ENCODE measurements around the gene UGT1A6.
"Not testable (repeated sequence)": the region's sequence is repeated elsewhere in the genome, so short reads cannot be mapped to it uniquely, and the experiment has no call there.

The UGT1A6 gene

GRCh38 chr2:233692648-233693047 lies at the start of gene UGT1A6:
TSS of gene UGT1A6 (plus strand) at chr2:233692890. CDS start at chr2:233693005, 115 bp downstream.
- DNase-seq (ENCODE audit: low read depth), result no peak

GRCh38 chr2:233643128-233643527 lies 49.6 kb upstream of the UGT1A6 start:
- DNase-seq (ENCODE audit: low read depth), result no peak

- not testable (repeated sequence) for DNase-seq (ENCODE audit: low read depth)
Measured at GRCh38 chr2:233646033-233646432, 46.7 kb upstream of the UGT1A6 start.

GRCh38 chr2:233650981-233651380 lies 41.7 kb upstream of the UGT1A6 start:
- DNase-seq (ENCODE audit: low read depth), result no peak

DNA sequence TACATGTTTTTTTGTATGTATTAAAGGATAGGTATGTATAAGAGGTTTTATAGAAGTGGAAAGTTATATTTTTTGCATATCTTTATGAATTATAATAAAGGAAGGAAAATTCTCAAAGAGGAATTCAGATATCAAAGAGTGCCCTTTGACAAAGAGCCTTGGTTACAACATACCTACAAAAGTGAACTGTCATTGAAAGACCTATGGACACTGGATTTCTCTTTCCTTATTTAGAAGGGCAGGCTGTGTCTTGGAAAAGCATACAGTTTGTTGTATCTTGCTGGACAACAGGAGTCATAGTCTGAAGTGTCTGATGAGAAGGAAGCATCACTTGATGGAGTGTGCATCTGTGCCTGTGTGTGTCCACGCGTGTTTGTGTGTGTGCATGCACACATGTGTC lies 41.3 kb upstream of the UGT1A6 start:
- no peak for DNase-seq (ENCODE audit: low read depth)

GRCh38 chr2:233654501-233654900 lies 38.2 kb upstream of the UGT1A6 start:
- DNase-seq (ENCODE audit: low read depth), result no peak

- no peak for DNase-seq (ENCODE audit: low read depth)
Measured at GRCh38 chr2:233655043-233655442, 37.6 kb upstream of the UGT1A6 start.

DNA sequence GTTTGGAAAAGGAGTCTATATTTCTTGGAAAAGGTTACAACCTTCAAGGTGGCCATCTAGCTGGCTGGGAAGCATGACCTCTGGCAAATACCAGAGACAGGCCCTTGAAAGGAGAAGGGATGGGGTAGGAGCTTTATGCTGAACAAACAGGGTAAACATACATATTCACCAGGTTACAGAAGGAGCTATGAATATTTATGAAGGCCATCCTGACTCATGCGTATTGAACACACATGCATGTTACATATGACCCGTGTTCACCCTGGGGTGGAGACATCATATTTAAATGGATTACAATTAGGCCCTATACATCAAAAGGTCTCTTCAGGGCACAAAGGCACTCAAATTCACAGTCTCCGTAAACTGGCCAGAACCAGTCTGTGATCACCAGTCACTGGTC lies 36.7 kb upstream of the UGT1A6 start:
- not testable (repeated sequence) for DNase-seq (ENCODE audit: low read depth)

DNA sequence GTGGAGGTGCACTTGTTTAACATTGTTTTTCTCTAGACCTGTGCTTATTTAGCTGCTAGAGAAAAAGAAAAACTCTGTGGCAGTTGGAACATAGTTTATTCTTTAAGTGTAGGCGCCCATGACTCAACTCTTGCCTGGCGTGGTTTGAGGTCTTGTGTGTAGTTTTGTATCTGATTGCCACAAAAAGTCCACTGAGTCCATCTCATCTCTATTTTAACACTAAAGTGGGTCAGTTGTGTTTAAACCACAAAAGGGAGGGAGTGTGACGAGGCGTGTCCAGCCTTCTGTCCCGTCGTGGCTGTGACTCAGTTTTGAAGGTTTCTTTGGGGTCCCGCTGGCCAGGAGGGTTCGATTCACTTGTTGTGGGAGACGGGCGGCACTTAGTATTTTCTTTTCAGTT lies 36.2 kb upstream of the UGT1A6 start:
- DNase-seq (ENCODE audit: low read depth), result no peak

DNA sequence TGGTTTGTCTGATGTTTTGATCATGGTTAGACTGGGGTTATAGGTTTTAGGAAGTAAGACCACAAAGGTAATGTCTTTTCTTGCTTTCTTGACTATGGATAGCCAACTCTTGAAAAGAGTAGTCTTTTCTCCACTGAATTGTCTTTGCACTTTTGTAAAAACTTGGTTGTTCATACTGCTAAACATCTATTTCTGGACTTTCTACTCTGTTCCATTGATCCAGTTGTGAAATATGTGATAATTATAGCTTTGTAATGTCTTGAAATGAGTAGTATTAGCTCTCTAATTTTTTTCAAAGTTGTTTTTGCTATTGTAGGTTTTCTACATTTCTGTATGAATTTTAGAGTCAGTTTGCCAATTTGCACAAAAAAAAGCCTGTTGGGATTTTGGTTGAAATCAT lies 34.1 kb upstream of the UGT1A6 start:
- DNase-seq (ENCODE audit: low read depth), result no peak

DNA sequence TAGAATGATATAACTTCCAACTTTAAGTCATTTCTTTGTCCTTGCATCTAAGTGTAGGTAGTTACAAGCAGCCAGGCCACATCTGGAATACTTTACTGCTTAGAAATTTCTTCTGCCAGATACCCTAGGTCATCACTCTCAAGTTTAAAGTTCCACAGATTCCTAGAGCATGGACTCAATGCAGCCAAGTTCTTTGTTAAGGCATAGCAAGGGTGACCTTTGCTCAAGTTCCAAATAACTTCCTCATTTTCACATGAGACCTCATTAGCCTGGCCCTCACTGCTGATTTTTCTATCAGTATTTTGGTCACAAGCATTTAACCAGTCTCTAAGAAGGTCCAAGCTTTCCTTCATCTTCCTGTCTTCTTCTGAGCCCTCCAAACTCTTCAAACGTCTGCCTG lies 28.8 kb upstream of the UGT1A6 start:
- DNase-seq (ENCODE audit: low read depth), result no peak

DNA sequence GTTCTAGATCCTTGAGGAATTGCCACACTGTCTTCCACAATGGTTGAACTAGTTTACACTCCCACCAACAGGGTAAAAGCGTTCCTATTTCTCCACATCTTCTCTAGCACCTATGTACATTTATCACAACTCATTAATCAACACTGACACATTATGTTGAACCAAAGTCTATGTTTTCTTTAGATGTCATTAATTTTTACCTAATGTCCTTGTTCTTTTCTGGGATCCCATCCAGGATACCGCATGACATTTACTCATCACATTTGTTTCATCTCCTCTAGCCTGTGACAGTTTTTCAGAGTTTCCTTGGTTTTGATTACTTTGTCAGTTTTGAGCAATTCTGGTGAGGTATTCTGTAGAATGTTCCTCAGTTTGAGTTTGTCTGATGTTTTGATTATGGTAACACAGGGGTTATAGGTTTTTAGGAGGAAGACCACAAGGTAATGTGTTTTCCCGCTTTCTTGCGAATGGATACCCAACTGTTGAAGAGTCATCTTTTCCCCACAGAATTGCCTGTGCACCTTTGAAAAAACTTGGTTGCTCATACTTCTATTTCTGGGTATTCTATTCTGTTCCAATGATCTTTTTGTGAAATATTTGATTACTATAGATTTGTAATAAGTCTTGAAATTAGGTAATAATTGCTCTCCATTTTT lies 24.0 kb upstream of the UGT1A6 start:
- DNase-seq (ENCODE audit: low read depth), result no peak

- no peak for DNase-seq (ENCODE audit: low read depth)
Measured at GRCh38 chr2:233671290-233672161, 21.2 kb upstream of the UGT1A6 start, which contains the start of gene UGT1A9. TSS of gene UGT1A9 (plus strand) at chr2:233671898. CDS start at chr2:233671935, 37 bp downstream.

DNA sequence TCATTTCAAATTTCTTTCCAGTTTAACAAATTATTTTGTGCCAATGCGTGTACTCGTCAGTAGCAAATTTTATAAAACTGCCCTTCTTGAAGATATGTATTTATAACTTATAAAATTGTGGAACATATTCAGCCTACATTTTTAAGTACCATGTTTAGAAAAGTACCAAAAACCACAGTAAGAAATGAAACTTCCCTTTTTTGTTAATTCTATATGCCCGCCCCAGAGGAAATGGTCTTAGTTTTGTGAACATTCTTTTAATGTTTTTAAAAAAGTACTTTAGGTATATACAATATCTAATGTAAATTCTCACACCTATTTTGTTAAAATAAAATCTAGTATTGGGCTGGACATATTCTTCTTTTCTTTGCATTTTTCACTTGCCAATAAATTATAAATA lies 19.8 kb upstream of the UGT1A6 start:
- no peak for DNase-seq (ENCODE audit: low read depth)

DNA sequence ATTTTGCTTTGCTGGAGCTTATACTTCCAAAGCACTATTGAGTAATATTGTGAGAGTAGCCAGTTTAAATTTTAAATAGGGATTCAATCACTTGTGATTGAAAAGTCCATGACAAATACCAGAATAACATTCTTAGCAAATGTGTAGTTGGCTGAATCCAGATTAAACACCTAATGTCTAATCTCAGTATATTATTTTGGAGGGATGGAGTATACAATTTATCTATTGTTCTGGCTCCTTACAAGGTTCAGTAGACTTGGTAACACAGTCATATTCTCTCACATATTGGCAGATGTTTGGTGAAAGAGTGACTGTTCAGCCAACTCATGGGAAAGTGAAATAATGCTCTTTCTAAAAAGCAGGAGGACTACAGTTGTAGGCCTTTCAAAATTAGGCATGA lies 18.8 kb upstream of the UGT1A6 start:
- no peak for DNase-seq (ENCODE audit: low read depth)

DNA sequence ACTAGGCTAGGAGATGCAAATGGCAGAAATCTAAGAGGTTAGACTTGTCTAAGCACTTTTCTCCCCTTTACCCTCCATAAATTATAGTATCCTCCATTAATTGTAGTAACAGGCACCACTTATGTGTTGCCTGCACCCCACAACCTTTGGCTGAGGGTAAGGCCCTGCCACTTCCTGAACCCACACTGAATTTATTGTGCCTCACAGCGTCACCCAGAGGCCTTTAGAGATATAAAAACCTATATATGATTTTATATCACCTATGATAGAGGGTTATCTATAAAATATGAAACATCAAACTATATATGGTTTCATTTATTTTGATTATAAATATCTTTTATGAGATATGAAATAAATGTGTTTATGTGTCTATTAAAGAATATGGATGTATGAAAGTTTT lies 18.4 kb upstream of the UGT1A6 start:
- DNase-seq (ENCODE audit: low read depth), result no peak

GRCh38 chr2:233674995-233675394 lies 17.7 kb upstream of the UGT1A6 start:
- DNase-seq (ENCODE audit: low read depth), result no peak

GRCh38 chr2:233676046-233676445 lies 16.6 kb upstream of the UGT1A6 start:
- no peak for DNase-seq (ENCODE audit: low read depth)

GRCh38 chr2:233679196-233679595 lies 13.5 kb upstream of the UGT1A6 start:
- DNase-seq (ENCODE audit: low read depth), result no peak

GRCh38 chr2:233680361-233681045 lies 12.2 kb upstream of the UGT1A6 start:
- DNase-seq (ENCODE audit: low read depth), result no peak

DNA sequence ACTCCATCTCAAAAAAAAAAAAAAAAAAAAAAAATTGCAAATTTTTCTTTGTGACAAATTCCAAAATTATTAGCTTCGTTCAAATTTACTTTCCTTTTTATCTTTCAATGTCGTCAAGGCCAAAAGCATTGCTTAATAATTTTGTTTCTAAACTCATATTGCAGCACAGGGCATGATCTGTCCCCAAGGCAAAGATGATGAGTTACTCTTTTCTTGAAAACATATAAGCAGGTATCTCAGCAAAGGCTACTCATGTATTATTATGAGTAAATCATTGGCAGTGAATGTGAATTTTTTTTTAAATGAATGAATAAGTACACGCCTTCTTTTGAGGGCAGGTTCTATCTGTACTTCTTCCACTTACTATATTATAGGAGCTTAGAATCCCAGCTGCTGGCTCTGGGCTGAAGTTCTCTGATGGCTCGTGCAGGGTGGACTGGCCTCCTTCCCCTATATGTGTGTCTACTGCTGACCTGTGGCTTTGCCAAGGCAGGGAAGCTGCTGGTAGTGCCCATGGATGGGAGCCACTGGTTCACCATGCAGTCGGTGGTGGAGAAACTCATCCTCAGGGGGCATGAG lies 11.1 kb upstream of the UGT1A6 start, which contains the start of gene UGT1A7:
Gene UGT1A7, plus strand, starts transcription at position 381 of the 579 bp plus-strand sequence. Its CDS starts 37 bp downstream, at position 418.
- no peak for DNase-seq (ENCODE audit: low read depth)

GRCh38 chr2:233684640-233685039 lies 8.1 kb upstream of the UGT1A6 start:
- no peak for DNase-seq (ENCODE audit: low read depth)

Data from stimulated activated CD8-positive, alpha-beta memory T cell treated with anti-CD3 and anti-CD28 coated beads, Interleukin-15, amount 100 ng/mL, for 1 hour (primary cell).